ENCODE data around the gene CPNE4.

Gene CPNE4

DNA sequence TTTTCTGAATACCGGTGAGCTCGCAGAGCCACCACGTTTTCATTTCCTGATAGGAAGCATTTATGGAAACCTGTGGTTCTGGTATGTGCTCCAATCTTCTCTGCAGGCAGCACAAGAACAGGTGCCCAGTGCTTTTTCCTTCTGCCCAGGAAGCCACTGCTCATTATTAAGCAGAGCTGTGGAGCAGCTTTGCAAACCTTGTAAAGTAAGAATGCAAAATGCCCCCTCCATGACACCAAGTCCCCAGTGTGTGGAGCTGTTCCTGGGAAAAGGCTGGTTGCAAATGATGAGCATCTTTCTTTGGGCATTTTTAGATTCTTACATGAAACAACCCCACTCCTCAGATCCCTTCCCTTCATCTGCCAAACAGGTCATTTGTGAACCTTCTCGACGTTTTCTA lies 466.4 kb downstream of the CPNE4 start:
- DNase-seq, result no peak

GRCh38 chr3:131564812-131565211 lies 470.0 kb downstream of the CPNE4 start:
- no peak for DNase-seq

- DNase-seq, result no peak
Observed at GRCh38 chr3:131561511-131561910, 473.3 kb downstream of the CPNE4 start.

DNA sequence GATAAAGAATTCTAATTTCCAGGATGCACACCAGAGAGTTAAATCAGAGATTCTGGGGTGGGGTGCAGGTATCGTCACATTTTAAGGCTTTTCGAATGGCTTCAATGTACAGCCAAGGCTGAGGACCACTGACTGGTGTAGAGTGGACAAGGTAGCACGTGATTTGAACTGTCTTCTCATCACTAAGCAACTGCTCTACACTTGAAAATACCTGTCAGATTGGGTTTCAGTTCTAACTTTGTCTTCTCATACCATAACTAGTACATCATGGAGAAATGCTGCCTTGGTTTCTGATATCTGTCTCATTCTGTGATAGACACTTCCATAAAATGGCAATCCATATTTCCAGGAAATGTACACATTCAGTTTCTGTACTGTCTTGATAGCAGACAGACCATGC lies 474.0 kb downstream of the CPNE4 start:
- DNase-seq, result no peak

DNA sequence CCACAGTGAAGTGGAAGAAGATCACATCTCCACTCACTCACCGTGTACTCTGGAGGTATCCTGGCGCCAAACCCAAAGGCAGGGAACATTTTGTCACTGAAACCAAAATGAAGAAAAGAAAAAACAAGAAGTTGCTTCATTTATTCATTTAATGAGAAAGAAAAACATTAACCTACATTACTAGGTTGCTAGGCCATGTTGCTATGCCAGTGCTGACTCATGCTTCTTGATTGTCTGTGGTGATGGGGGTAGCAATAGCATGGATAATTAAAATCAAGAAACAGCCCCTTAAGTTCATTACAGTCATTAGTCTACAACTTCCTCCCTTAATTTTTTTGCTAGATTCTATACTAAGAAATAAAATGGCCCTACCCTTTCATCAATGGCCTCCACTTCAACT lies 479.4 kb downstream of the CPNE4 start:
- DNase-seq, result no peak

- DNase-seq, result no peak
Observed at GRCh38 chr3:131553495-131554247, 481.1 kb downstream of the CPNE4 start.

GRCh38 chr3:131551761-131552160 lies 483.1 kb downstream of the CPNE4 start:
- no peak for DNase-seq

GRCh38 chr3:131550562-131551465 lies 484.0 kb downstream of the CPNE4 start:
- no peak for DNase-seq

- DNase-seq, result peak; percentile 29
Observed at GRCh38 chr3:131549340-131549739, 485.5 kb downstream of the CPNE4 start.

GRCh38 chr3:131547585-131547984 lies 487.2 kb downstream of the CPNE4 start:
- DNase-seq, result no peak

- DNase-seq, result no peak
Observed at GRCh38 chr3:131546441-131546840, 488.4 kb downstream of the CPNE4 start.

DNA sequence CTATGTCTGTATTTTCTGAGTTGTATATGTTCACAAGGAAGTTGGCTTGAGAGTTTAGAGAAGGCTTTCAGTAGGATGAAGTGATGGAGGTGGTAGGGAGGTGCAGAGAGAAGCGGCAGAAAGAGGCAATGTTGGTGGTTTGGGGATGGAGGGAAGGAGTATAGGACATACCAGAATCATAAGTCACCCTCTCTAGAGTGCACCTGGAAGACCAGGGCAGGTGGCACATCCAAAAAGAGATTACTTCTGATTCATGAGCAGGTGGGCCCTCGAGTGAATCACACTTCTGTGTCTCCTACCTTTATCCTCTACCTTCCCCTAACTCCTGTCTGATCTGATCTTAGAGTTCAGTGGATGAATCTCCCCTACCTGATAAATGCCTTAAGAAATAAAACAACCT lies 490.3 kb downstream of the CPNE4 start:
- no peak for DNase-seq

GRCh38 chr3:131543714-131544113 lies 491.1 kb downstream of the CPNE4 start:
- DNase-seq, result no peak

- DNase-seq, result no peak
Observed at GRCh38 chr3:131541288-131541687, 493.5 kb downstream of the CPNE4 start.

GRCh38 chr3:131540821-131541220 lies 494.0 kb downstream of the CPNE4 start:
- DNase-seq, result no peak

GRCh38 chr3:131540143-131540542 lies 494.7 kb downstream of the CPNE4 start:
- DNase-seq, result no peak

GRCh38 chr3:131538968-131539367 lies 495.8 kb downstream of the CPNE4 start:
- no peak for DNase-seq

GRCh38 chr3:131537531-131537930 lies 497.3 kb downstream of the CPNE4 start:
- DNase-seq, result no peak

GRCh38 chr3:131535596-131535995 lies 499.2 kb downstream of the CPNE4 start:
- DNase-seq, result no peak

GRCh38 chr3:131535131-131535530 lies 499.7 kb downstream of the CPNE4 start:
- DNase-seq, result no peak

DNA sequence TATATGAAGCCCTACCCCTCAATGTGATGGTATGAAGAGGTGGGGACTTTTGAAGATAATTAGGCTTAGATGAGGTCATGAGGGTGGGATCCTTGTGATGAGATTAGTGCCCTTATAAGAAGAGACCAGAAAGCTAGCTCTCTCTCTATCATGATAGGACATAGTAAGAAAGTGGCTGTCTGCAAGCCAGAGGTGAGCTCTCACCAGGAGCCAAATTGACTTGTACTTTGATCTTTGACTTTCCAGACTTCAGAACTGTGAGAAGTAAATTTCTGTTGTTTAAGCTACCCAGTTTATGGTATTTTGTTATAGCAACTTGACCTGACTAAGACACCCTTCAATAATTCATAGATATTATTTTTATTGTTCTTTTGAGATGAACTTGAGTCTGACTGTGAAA lies 502.2 kb downstream of the CPNE4 start:
- no peak for DNase-seq

GRCh38 chr3:131530843-131531242 lies 504.0 kb downstream of the CPNE4 start:
- DNase-seq, result no peak

GRCh38 chr3:131530388-131530787 lies 504.4 kb downstream of the CPNE4 start:
- no peak for DNase-seq

GRCh38 chr3:131526801-131527347 lies 507.9 kb downstream of the CPNE4 start:
- no peak for DNase-seq
